WI38 (cell line): Measurements from ENCODE around the gene NFYA.

Source experiments
- H3K4me3 ChIP-seq: 2 replicates; pipeline ENCODE4 v1.5.1; 2011; ENCODE audit warnings: low read depth, mild to moderate bottlenecking, control low read depth, low read length
- CTCF ChIP-seq: IDR thresholded peaks from 2 replicates; pipeline ENCODE4 v1.5.1; 2012; ENCODE audit warnings: low read depth, mild to moderate bottlenecking, control low read depth, low read length

Gene NFYA

GRCh38 chr6:41073203-41073967, 611 bp downstream of the NFYA start:
- TF ChIP-seq CTCF = peak; percentile 16; the same call in 1 of the 2 replicates
- H3K4me3 ChIP-seq = peak overlapping the region; percentile 92

- H3K4me3 ChIP-seq = peak overlapping the region; percentile 92
- no peak for TF ChIP-seq CTCF
These were observed 1.4 kb downstream of the NFYA start for GRCh38 chr6:41073968-41074691.

- no peak for TF ChIP-seq CTCF
- peak overlapping the region; percentile 92 for H3K4me3 ChIP-seq
These were observed 2.1 kb downstream of the NFYA start for GRCh38 chr6:41074692-41075436.

GRCh38 chr6:41075651-41076626, 3.2 kb downstream of the NFYA start:
- no peak for TF ChIP-seq CTCF
- no peak overlapping the region for H3K4me3 ChIP-seq

- H3K4me3 ChIP-seq = no peak overlapping the region
- no peak for TF ChIP-seq CTCF
These were observed 4.8 kb downstream of the NFYA start for GRCh38 chr6:41077536-41077935.

GRCh38 chr6:41078101-41078500, 5.3 kb downstream of the NFYA start:
- no peak for TF ChIP-seq CTCF

More at GRCh38 chr6:41078101-41078500, 5.3 kb downstream of the NFYA start:
- no peak overlapping the region for H3K4me3 ChIP-seq
